MV-4-11 (cell line): ENCODE results near the gene MAP3K3.

Source experiments
- DNase-seq: peaks from one replicate; lab custom pipeline; 2025; lab: John Stamatoyannopoulos, UW

MAP3K3 gene

GRCh38 chr17:63652106-63652505, 29.9 kb downstream of the MAP3K3 start:
- DNase-seq, result peak; percentile 59

GRCh38 chr17:63653050-63653449, 30.8 kb downstream of the MAP3K3 start:
- DNase-seq, result no peak

- DNase-seq, result no peak
These were observed 35.6 kb downstream of the MAP3K3 start for GRCh38 chr17:63657786-63658185.

GRCh38 chr17:63658366-63658765, 36.1 kb downstream of the MAP3K3 start:
- no peak for DNase-seq

GRCh38 chr17:63659850-63660249, 37.6 kb downstream of the MAP3K3 start:
- DNase-seq, result no peak

GRCh38 chr17:63665527-63666214, 43.5 kb downstream of the MAP3K3 start:
- peak; percentile 97 for DNase-seq

- no peak for DNase-seq
These were observed 50.6 kb downstream of the MAP3K3 start for GRCh38 chr17:63672856-63673255.

- DNase-seq, result no peak
These were observed 53.0 kb downstream of the MAP3K3 start for GRCh38 chr17:63675231-63675606.

GRCh38 chr17:63675607-63676546, 53.7 kb downstream of the MAP3K3 start:
- DNase-seq, result no peak

- no peak for DNase-seq
These were observed 54.4 kb downstream of the MAP3K3 start for GRCh38 chr17:63676584-63676983.

- no peak for DNase-seq
These were observed 57.0 kb downstream of the MAP3K3 start for GRCh38 chr17:63679214-63679613.

- no peak for DNase-seq
These were observed 58.5 kb downstream of the MAP3K3 start for GRCh38 chr17:63680700-63681099.

GRCh38 chr17:63681530-63681929, 59.3 kb downstream of the MAP3K3 start:
- no peak for DNase-seq

GRCh38 chr17:63682441-63682840, 60.2 kb downstream of the MAP3K3 start:
- peak; percentile 80 for DNase-seq

GRCh38 chr17:63682981-63683380, 60.8 kb downstream of the MAP3K3 start:
- DNase-seq, result no peak

GRCh38 chr17:63685041-63685440, 62.8 kb downstream of the MAP3K3 start:
- DNase-seq, result no peak

GRCh38 chr17:63685578-63685977, 63.4 kb downstream of the MAP3K3 start:
- DNase-seq, result no peak

- no peak for DNase-seq
These were observed 64.0 kb downstream of the MAP3K3 start for GRCh38 chr17:63686138-63686685.

GRCh38 chr17:63688396-63689020, 66.3 kb downstream of the MAP3K3 start:
- no peak for DNase-seq

- no peak for DNase-seq
These were observed 67.3 kb downstream of the MAP3K3 start for GRCh38 chr17:63689479-63689878.

- no peak for DNase-seq
These were observed 70.1 kb downstream of the MAP3K3 start for GRCh38 chr17:63692195-63692816.
